SW 1271 (cell line): ENCODE measurements around the gene USP33.
"Not testable (repeated sequence)": the region's sequence is repeated elsewhere in the genome, so short reads cannot be mapped to it uniquely, and the experiment has no call there.

Experiments
- DNase-seq, 2 experiments: peaks; one replicate each; lab custom pipeline; 2025; lab: John Stamatoyannopoulos, UW

Gene USP33

DNA sequence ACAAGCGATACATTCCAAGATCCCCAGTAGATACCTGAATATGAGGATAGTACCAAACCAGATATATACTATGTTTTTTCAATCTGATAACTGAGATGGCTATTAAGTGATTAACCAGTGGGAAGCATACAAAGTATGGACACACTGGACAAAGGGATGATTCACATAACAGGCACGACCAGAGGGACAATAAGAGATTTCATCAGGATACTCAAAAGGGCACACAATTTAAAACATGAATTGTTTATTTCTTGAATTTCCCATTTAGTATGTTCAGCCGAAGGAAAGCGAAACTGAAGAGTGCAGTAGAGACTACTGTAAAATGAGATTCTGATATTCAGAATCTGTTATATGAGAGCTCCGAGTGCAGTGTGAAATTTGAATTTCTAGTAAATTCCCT lies 87.8 kb downstream of the USP33 start:
- no peak for DNase-seq

GRCh38 chr1:77670330-77670729 lies 89.3 kb downstream of the USP33 start:
- DNase-seq = no peak

- no peak for DNase-seq
Observed at GRCh38 chr1:77668924-77669449, 90.7 kb downstream of the USP33 start.

- DNase-seq = no peak
Observed at GRCh38 chr1:77664939-77665516, 94.6 kb downstream of the USP33 start.

GRCh38 chr1:77661696-77662095 lies 98.0 kb downstream of the USP33 start:
- DNase-seq = no peak

DNA sequence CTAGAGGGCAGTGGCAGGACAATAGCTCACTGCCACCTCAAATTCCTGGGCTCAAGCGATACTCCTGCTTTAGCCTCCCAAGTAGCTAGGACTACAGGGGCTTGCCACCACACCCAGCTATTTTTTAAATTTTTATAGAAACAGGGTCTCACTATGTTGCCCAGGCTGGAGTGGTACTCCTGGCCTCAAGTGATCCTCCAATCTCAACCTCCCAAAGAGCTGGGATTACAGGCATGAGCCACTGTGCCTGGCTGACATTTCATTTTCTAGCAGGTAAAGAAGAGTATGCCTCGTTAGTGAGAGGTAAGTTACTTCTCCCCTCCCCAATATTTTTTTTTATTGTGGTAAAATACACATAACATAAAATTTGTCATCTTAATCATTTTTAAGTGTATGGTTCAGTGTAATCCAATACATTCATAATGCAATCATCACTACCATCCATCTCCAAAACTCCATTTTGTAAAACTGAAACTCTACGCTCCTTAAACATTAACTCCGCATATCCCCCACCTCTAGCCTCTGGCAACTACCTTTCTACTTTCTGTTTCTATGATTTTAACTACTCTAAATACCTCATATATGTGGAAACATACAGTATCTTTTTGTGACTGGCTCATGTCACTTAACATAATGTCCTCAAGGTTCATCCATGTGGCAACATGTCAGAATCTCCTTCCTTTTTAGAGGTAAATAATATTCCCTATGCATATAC lies 99.6 kb downstream of the USP33 start:
- DNase-seq = no peak

DNA sequence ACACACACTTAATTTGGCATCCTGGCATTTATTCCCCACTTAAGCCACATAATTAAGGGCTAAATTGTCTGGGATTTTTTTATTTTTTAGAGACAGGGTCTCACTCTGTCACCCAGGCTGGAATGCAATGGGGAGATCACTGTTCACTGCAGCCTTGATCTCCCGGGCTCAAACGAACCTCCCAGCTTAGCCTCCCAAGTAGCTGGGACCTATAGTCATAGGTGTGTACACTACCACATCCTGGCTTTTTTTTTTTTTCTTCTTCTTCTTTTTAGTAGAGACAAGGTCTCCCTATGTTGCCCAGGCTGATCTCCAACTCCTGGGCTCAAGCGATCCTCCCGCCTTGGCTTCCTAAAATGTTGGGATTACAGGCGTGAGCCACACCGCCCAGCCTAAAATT lies 101.4 kb downstream of the USP33 start:
- no peak for DNase-seq

DNA sequence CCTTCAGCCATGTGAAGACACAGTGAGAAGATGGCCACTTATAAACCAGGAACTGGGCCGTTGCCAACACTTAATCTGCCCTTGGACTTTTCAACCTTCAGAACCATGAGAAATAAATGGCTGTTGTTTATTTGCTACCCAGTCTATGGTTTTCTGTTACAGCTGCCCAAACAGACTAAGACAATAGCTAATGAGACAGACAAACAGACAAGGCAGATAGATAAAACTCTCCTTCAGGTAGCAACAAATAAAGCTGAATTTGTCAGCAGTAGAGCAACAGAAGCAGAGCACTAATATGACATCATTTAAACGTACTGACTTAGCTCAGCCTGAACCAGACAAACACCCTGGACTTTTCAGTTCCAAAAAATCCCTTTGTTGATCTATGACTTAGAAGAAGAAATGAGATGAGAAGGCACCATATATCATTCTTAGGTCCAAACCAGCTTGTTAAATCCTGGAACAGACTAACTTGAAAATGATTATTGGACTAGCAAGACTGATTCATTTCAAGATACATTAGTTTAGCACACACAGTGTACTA lies 104.1 kb downstream of the USP33 start:
- no peak for DNase-seq

GRCh38 chr1:77652970-77653516 lies 106.6 kb downstream of the USP33 start:
- no peak for DNase-seq

DNA sequence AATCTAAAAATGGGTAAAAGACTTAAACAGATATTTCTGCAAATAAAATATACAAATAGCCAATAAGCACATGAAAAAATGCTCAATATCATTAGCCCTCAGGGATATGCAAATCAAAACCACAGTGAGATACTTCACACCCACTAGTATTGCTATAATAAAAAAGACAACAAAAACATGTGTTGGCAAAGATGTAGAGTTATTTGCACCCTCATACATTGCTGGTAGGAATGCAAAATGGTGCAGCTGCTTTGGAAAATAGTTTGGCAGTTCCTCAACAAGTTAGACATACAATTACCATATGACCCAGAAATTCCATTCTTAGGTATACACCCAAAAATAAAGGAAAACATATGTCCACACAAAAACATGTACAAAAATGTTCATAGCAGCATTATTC lies 107.4 kb downstream of the USP33 start:
- DNase-seq = no peak

DNA sequence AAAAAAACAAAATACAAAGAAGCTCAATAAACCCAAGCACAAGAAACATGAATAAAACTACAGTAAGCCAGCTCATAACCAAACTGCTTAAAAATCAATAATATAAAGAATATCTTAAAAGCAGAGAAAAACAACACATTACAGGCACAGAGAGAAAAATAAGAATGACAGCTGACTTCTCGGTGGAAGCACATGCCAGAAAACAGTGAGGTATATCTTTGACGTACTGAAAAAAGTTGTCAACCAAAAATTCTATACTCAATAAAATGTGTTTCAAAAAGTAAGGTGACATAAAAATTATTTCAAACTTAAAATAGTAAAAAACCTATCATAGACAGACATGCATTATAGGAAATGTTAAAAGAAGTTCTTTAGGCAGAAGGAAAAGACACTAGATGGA lies 110.5 kb downstream of the USP33 start:
- no peak for DNase-seq

- not testable (repeated sequence) for DNase-seq
Observed at GRCh38 chr1:77646224-77646623, 113.4 kb downstream of the USP33 start.
